GM23338 (cell line): ENCODE data around the gene SNN. TPM values are rescaled to one million over a fixed set of nuclear protein-coding genes. Genes with fewer than 3 reads are reported as not detected.

Experiments used
- ATAC-seq: fragments of 200-7000 bp; cut with Tn5 transposase; 3 replicates; pipeline ENCODE4 v1.9.1; 2020
- DNase-seq: peaks from one replicate; pipeline ENCODE4 v3.0.0-alpha.2; 2015; ENCODE audit warnings: low spot score
- H2AFZ ChIP-seq: fragments of 200-600 bp; sonication (generic); 2 replicates; pipeline ENCODE4 v1.8.0; 2016; ENCODE audit warnings: antibody characterized with exemption, mild to moderate bottlenecking, moderate library complexity
- H3F3A ChIP-seq: fragments of 200-600 bp; sonication (generic); replicated peaks from 2 replicates; pipeline ENCODE4 v1.8.0; 2017; ENCODE audit warnings: antibody characterized with exemption, mixed run types, low read depth
- H3K27ac ChIP-seq: fragments of 200-600 bp; sonication (generic); 2 replicates; pipeline ENCODE4 v1.6.1; 2016; ENCODE audit warnings: low read depth
- H3K27me3 ChIP-seq: fragments of 200-600 bp; sonication (generic); 2 replicates; pipeline ENCODE4 v1.8.0; 2016; ENCODE audit warnings: mild to moderate bottlenecking, mixed run types, moderate library complexity; ENCODE audit not compliant: insufficient read depth
- H3K36me3 ChIP-seq: fragments of 200-600 bp; sonication (generic); 2 replicates; pipeline ENCODE4 v1.8.0; 2016; ENCODE audit warnings: mild to moderate bottlenecking; ENCODE audit not compliant: insufficient read depth
- H3K4me1 ChIP-seq: fragments of 200-600 bp; sonication (generic); 2 replicates; pipeline ENCODE4 v1.8.0; 2016; ENCODE audit warnings: mild to moderate bottlenecking, moderate library complexity; ENCODE audit not compliant: insufficient read depth
- H3K4me2 ChIP-seq: fragments of 200-600 bp; sonication (generic); 2 replicates; pipeline ENCODE4 v1.7.1; 2017; ENCODE audit warnings: mixed run types
- H3K4me3 ChIP-seq: fragments of 200-600 bp; sonication (generic); 2 replicates; pipeline ENCODE4 v1.6.1; 2016; ENCODE audit warnings: mixed run types
- H3K79me2 ChIP-seq: fragments of 200-600 bp; sonication (generic); replicated peaks from 2 replicates; pipeline ENCODE4 v1.8.0; 2017; ENCODE audit warnings: mild to moderate bottlenecking; ENCODE audit not compliant: insufficient read depth
- H3K9me2 ChIP-seq: fragments of 200-600 bp; sonication (generic); 2 replicates; pipeline ENCODE4 v1.8.0; 2017; ENCODE audit not compliant: insufficient read depth
- H4K20me1 ChIP-seq: fragments of 200-600 bp; sonication (generic); replicated peaks from 2 replicates; pipeline ENCODE4 v1.8.0; 2017; ENCODE audit warnings: mild to moderate bottlenecking; ENCODE audit not compliant: insufficient read depth
- H3K27ac Mint-ChIP-seq: 2 replicates; pipeline ENCODE4 v1.8.0; 2020; ENCODE audit warnings: inconsistent platforms, mild to moderate bottlenecking, moderate library complexity, mixed read lengths
- H3K27me3 Mint-ChIP-seq: 3 replicates; pipeline ENCODE4 v1.8.0; 2022; ENCODE audit warnings: low read depth, mild to moderate bottlenecking, moderate library complexity, mixed read lengths, inconsistent platforms; ENCODE audit not compliant: insufficient read depth, poor library complexity
- H3K36me3 Mint-ChIP-seq: 3 replicates; pipeline ENCODE4 v1.8.0; 2021; ENCODE audit warnings: low read depth, mild to moderate bottlenecking, inconsistent platforms, moderate library complexity, mixed read lengths
- H3K4me1 Mint-ChIP-seq: 3 replicates; pipeline ENCODE4 v1.8.0; 2020; ENCODE audit warnings: mild to moderate bottlenecking, inconsistent platforms, mixed read lengths
- H3K4me3 Mint-ChIP-seq: 3 replicates; pipeline ENCODE4 v1.8.0; 2021; ENCODE audit warnings: moderate library complexity, mild to moderate bottlenecking, inconsistent platforms, mixed read lengths
- H3K9me3 Mint-ChIP-seq: 3 replicates; pipeline ENCODE4 v1.8.0; 2020; ENCODE audit warnings: moderate library complexity, mild to moderate bottlenecking, inconsistent platforms, mixed read lengths
- CREB1 ChIP-seq: fragments of 250-450 bp; sonication (Bioruptor Pico); IDR thresholded peaks from 2 replicates; pipeline ENCODE4 v1.5.0; 2020; ENCODE audit warnings: low read depth, mild to moderate bottlenecking, moderate library complexity
- CTCF ChIP-seq, 2 experiments: fragments of 200-600 bp in 1 of 2; sonication (generic) in 1 of 2; conservative IDR thresholded peaks; 2 replicates each; pipeline versions ENCODE4 v1.5.1 to v1.6.1; 2016 to 2017; ENCODE audit warnings: antibody characterized with exemption in 2 of 2, low read depth in 2 of 2, mild to moderate bottlenecking in 2 of 2, moderate library complexity in 1 of 2
- ETS1 ChIP-seq: IDR thresholded peaks from 2 replicates; pipeline ENCODE4 v1.6.1; 2016; ENCODE audit warnings: antibody characterized with exemption
- EZH2 ChIP-seq: fragments of 200-600 bp; sonication (generic); IDR thresholded peaks from one replicate; pipeline ENCODE4 v1.8.0; 2017; ENCODE audit warnings: antibody characterized with exemption, mild to moderate bottlenecking, low read depth; ENCODE audit not compliant: unreplicated experiment
- EZH2phosphoT487 ChIP-seq: fragments of 200-600 bp; sonication (generic); IDR thresholded peaks from one replicate; pipeline ENCODE4 v1.8.1; 2018; ENCODE audit warnings: antibody characterized with exemption; ENCODE audit not compliant: unreplicated experiment
- JUNB ChIP-seq: IDR thresholded peaks from one replicate; pipeline ENCODE4 v1.6.1; 2016; ENCODE audit warnings: antibody characterized with exemption; ENCODE audit not compliant: unreplicated experiment
- NANOG ChIP-seq: IDR thresholded peaks from 2 replicates; pipeline ENCODE4 v1.6.1; 2016; ENCODE audit warnings: antibody characterized with exemption, borderline replicate concordance
- POLR2AphosphoS5 ChIP-seq: IDR thresholded peaks from 2 replicates; pipeline ENCODE4 v1.6.1; 2016; ENCODE audit warnings: antibody characterized with exemption, low read depth
- REST ChIP-seq: IDR thresholded peaks from one replicate; pipeline ENCODE4 v1.6.1; 2018; ENCODE audit warnings: antibody characterized with exemption; ENCODE audit not compliant: unreplicated experiment
- ZNF114 ChIP-seq: fragments of 250-450 bp; sonication (Bioruptor Pico); IDR thresholded peaks from 2 replicates; pipeline ENCODE4 v1.5.0; 2020; ENCODE audit warnings: mild to moderate bottlenecking, moderate library complexity
- polyA plus RNA-seq: library from polyadenylated mRNA; unstranded; fragments of >200 nt; fragmentation: Nextera tagmentation; extraction: Ambion mirVana; gene quantifications from 2 replicates; pipeline ENCODE4 v1.2.1, GENCODE V29; 2016
- total RNA-seq: library from RNA; depleted of rRNA; stranded (reverse); fragments of >200 nt; shearing (Covaris generic); gene quantifications from 2 replicates; pipeline ENCODE4 v1.2.3, GENCODE V29; 2014

SNN gene
- total and polyA plus RNA-seq, 2 experiments from 2014 or later: 19.0 to 63.3 TPM

- TF ChIP-seq EZH2phosphoT487 (no peak), NANOG (no peak), JUNB (no peak), EZH2 (no peak), CREB1 (CRISPR knock-in tag) (no peak), REST (no peak)
Measured at GRCh38 chr16:11686713-11687380, 18.6 kb downstream of the SNN start (continued).

- H3K9me3 Mint-ChIP-seq: no peaks in the 10 kb centered on the region
- peaks cover 8% of the 10 kb centered on the region; the same call in 1 of the 2 replicates for H4K20me1 ChIP-seq
- peaks cover 14% of the 10 kb centered on the region; the same call in 1 of the 2 replicates for H3K36me3 ChIP-seq
Measured at GRCh38 chr16:11687601-11688519, 19.6 kb downstream of the SNN start.

GRCh38 chr16:11688520-11688886, 20.2 kb downstream of the SNN start:
- H3K79me2 ChIP-seq: no peaks in the 10 kb centered on the region
- Mint-ChIP-seq H3K4me3 (no peak overlapping the region), H3K27ac (no peak overlapping the region), H3K27me3 (peaks cover 1% of the 10 kb centered on the region), H3K4me1 (no peaks in the 10 kb centered on the region), H3K9me3 (no peaks in the 10 kb centered on the region), H3K36me3 (peaks cover 25% of the 10 kb centered on the region)
- DNase-seq: no peak
- H3K27me3 ChIP-seq: no peaks in the 10 kb centered on the region
- no peaks in the 10 kb centered on the region for H3K4me1 ChIP-seq
- peaks cover 8% of the 10 kb centered on the region; the same call in 1 of the 2 replicates for H4K20me1 ChIP-seq
- no peak overlapping the region for H2AFZ ChIP-seq
- H3K9me2 ChIP-seq: no peaks in the 10 kb centered on the region
- H3K4me2 ChIP-seq: no peak overlapping the region
- H3K4me3 ChIP-seq: no peak overlapping the region
- H3K27ac ChIP-seq: no peak overlapping the region
- peaks cover 14% of the 10 kb centered on the region; the same call in 1 of the 2 replicates for H3K36me3 ChIP-seq
- H3F3A ChIP-seq: no peaks in the 10 kb centered on the region
- ATAC-seq: no peak
- no peak for TF ChIP-seq NANOG
- no peak for TF ChIP-seq JUNB
- TF ChIP-seq POLR2AphosphoS5: no peak
- no peak for TF ChIP-seq ZNF114
- TF ChIP-seq CTCF (conservative IDR thresholded peaks at IDR 0.05; ENCODE audit: low read depth in 2 of 2): no peak
- no peak for TF ChIP-seq EZH2phosphoT487
- TF ChIP-seq ETS1: no peak

More at GRCh38 chr16:11687601-11688519, 19.6 kb downstream of the SNN start:
- no peak overlapping the region for H2AFZ ChIP-seq
- ATAC-seq: no peak
- TF ChIP-seq CREB1 (CRISPR knock-in tag) (no peak), EZH2 (no peak)
- no peaks in the 10 kb centered on the region for H3K27me3 ChIP-seq
- no peak overlapping the region for H3K27ac ChIP-seq
- no peaks in the 10 kb centered on the region for H3K4me1 ChIP-seq
- H3K27me3 Mint-ChIP-seq: peaks cover under 1% of the 10 kb centered on the region
- no peak overlapping the region for H3K27ac Mint-ChIP-seq
- no peaks in the 10 kb centered on the region for H3K9me2 ChIP-seq
- H3K4me3 ChIP-seq: no peak overlapping the region
- peaks cover 25% of the 10 kb centered on the region for H3K36me3 Mint-ChIP-seq
- no peaks in the 10 kb centered on the region for H3F3A ChIP-seq
- H3K79me2 ChIP-seq: no peaks in the 10 kb centered on the region
- peaks cover under 1% of the 10 kb centered on the region; the same call in 2 of the 3 replicates for H3K4me1 Mint-ChIP-seq
- no peak overlapping the region for H3K4me2 ChIP-seq
- H3K4me3 Mint-ChIP-seq: no peak overlapping the region
- DNase-seq: no peak
